ENCODE results near the gene DHRS1. TPM values are rescaled to one million over a fixed set of nuclear protein-coding genes. Genes with fewer than 3 reads are reported as not detected.

Gene DHRS1
- total and polyA plus RNA-seq, 2 donors (not counting 1 experiment from before 2014, with no cell fraction given) = 10.7 to 21.0 TPM

GRCh38 chr14:24343795-24344660, 44.4 kb upstream of the DHRS1 start:
- Histone ChIP-seq H3K27ac (ENCODE audit: insufficient read depth, low read length) (no peak overlapping the region), H3K9me3 (ENCODE audit: control insufficient read depth, insufficient read depth, low read depth, low read length) (no peaks in the 10 kb centered on the region), H3K4me3 (replicated peaks in 1 of 4; ENCODE audit: control extremely low read depth in 1 of 4, insufficient read depth in 1 of 4, low read depth in 3 of 4, low read length in 4 of 4) (no peak overlapping the region), H3K79me2 (ENCODE audit: control insufficient read depth, insufficient read depth, low read length) (no peaks in the 10 kb centered on the region), H3K4me1 (ENCODE audit: control insufficient read depth, extremely low read depth, insufficient read depth, low read length) (no peaks in the 10 kb centered on the region), H2AFZ (ENCODE audit: low read length) (no peak overlapping the region), H4K20me1 (ENCODE audit: control insufficient read depth, extremely low read depth, insufficient read depth, low read length) (no peaks in the 10 kb centered on the region), H3K27me3 (ENCODE audit: control insufficient read depth, insufficient read depth, low read length) (peaks cover 13% of the 10 kb centered on the region), H3K9ac (ENCODE audit: insufficient read depth, low read length) (no peak overlapping the region), H3K36me3 (ENCODE audit: control insufficient read depth, insufficient read depth, low read length) (no peaks in the 10 kb centered on the region), H3K4me2 (ENCODE audit: extremely low read depth, insufficient read depth, low read length) (no peak overlapping the region)
- TF ChIP-seq CTCF (conservative IDR thresholded peaks at IDR 0.05 in 1 of 2, IDR thresholded peaks at IDR 0.05 in 1 of 2; ENCODE audit: low read depth in 1 of 2, low read length in 2 of 2) (no peak), EZH2 (IDR thresholded peaks at IDR 0.05; ENCODE audit: low read length, missing control alignments) (no peak)
- DNase-seq (ENCODE audit: low read depth in 2 of 2) = no peak

GRCh38 chr14:24342889-24343288, 43.3 kb upstream of the DHRS1 start:
- TF ChIP-seq CTCF (conservative IDR thresholded peaks at IDR 0.05 in 1 of 2, IDR thresholded peaks at IDR 0.05 in 1 of 2; ENCODE audit: low read depth in 1 of 2, low read length in 2 of 2) (no peak), EZH2 (IDR thresholded peaks at IDR 0.05; ENCODE audit: low read length, missing control alignments) (no peak)
- H4K20me1 ChIP-seq (ENCODE audit: control insufficient read depth, extremely low read depth, insufficient read depth, low read length) = no peaks in the 10 kb centered on the region
- no peak overlapping the region for H3K4me2 ChIP-seq (ENCODE audit: extremely low read depth, insufficient read depth, low read length)
- peaks cover 13% of the 10 kb centered on the region for H3K27me3 ChIP-seq (ENCODE audit: control insufficient read depth, insufficient read depth, low read length)
- no peak for DNase-seq (ENCODE audit: low read depth in 2 of 2)
- H3K79me2 ChIP-seq (ENCODE audit: control insufficient read depth, insufficient read depth, low read length) = no peaks in the 10 kb centered on the region
- H3K4me1 ChIP-seq (ENCODE audit: control insufficient read depth, extremely low read depth, insufficient read depth, low read length) = no peaks in the 10 kb centered on the region
- H3K9me3 ChIP-seq (ENCODE audit: control insufficient read depth, insufficient read depth, low read depth, low read length) = no peaks in the 10 kb centered on the region
- H2AFZ ChIP-seq (ENCODE audit: low read length) = no peak overlapping the region
- H3K27ac ChIP-seq (ENCODE audit: insufficient read depth, low read length) = no peak overlapping the region
- no peak overlapping the region for H3K4me3 ChIP-seq (replicated peaks in 1 of 4; ENCODE audit: control extremely low read depth in 1 of 4, insufficient read depth in 1 of 4, low read depth in 3 of 4, low read length in 4 of 4)
- no peak overlapping the region for H3K9ac ChIP-seq (ENCODE audit: insufficient read depth, low read length)
- H3K36me3 ChIP-seq (ENCODE audit: control insufficient read depth, insufficient read depth, low read length) = no peaks in the 10 kb centered on the region

GRCh38 chr14:24340606-24341005, 41.0 kb upstream of the DHRS1 start:
- H3K27me3 ChIP-seq (ENCODE audit: control insufficient read depth, insufficient read depth, low read length) = peaks cover 29% of the 10 kb centered on the region
- no peak overlapping the region for H3K27ac ChIP-seq (ENCODE audit: insufficient read depth, low read length)
- DNase-seq (ENCODE audit: low read depth in 2 of 2) = no peak
- H3K4me1 ChIP-seq (ENCODE audit: control insufficient read depth, extremely low read depth, insufficient read depth, low read length) = peaks cover 2% of the 10 kb centered on the region
- no peaks in the 10 kb centered on the region for H4K20me1 ChIP-seq (ENCODE audit: control insufficient read depth, extremely low read depth, insufficient read depth, low read length)
- no peaks in the 10 kb centered on the region for H3K79me2 ChIP-seq (ENCODE audit: control insufficient read depth, insufficient read depth, low read length)
- H3K4me3 ChIP-seq (replicated peaks in 1 of 4; ENCODE audit: control extremely low read depth in 1 of 4, insufficient read depth in 1 of 4, low read depth in 3 of 4, low read length in 4 of 4) = no peak overlapping the region
- no peak overlapping the region for H3K9ac ChIP-seq (ENCODE audit: insufficient read depth, low read length)
- no peak overlapping the region for H2AFZ ChIP-seq (ENCODE audit: low read length)
- H3K36me3 ChIP-seq (ENCODE audit: control insufficient read depth, insufficient read depth, low read length) = no peaks in the 10 kb centered on the region
- no peak overlapping the region for H3K4me2 ChIP-seq (ENCODE audit: extremely low read depth, insufficient read depth, low read length)
- TF ChIP-seq EZH2 (IDR thresholded peaks at IDR 0.05; ENCODE audit: low read length, missing control alignments) (peak; percentile 43), CTCF (conservative IDR thresholded peaks at IDR 0.05 in 1 of 2, IDR thresholded peaks at IDR 0.05 in 1 of 2; ENCODE audit: low read depth in 1 of 2, low read length in 2 of 2) (no peak)
- H3K9me3 ChIP-seq (ENCODE audit: control insufficient read depth, insufficient read depth, low read depth, low read length) = no peaks in the 10 kb centered on the region
